ENCODE results near the gene TMIGD1.

GRCh38 chr17:30333503-30334360 is at the start of gene TMIGD1:
- TF ChIP-seq ZC3H10 (CRISPR knock-in tag; IDR thresholded peaks at IDR 0.05) = no peak
- no peak for TF ChIP-seq ESRRG (CRISPR knock-in tag; IDR thresholded peaks at IDR 0.05)
- TF ChIP-seq TOX (CRISPR knock-in tag; IDR thresholded peaks at IDR 0.05; ENCODE audit: borderline replicate concordance) = no peak
- no peak for TF ChIP-seq BACH2 (CRISPR knock-in tag; IDR thresholded peaks at IDR 0.05; ENCODE audit: borderline replicate concordance)
